Stimulated activated CD4-positive, alpha-beta T cell treated with anti-CD3 and anti-CD28 coated beads, Interleukin-12 subunit alpha, Interleukin-12 subunit beta, amount 100 ng/mL, for 4 hours (primary cell): Measurements from ENCODE around the gene ELAVL3.
"Not testable (repeated sequence)": the region's sequence is repeated elsewhere in the genome, so short reads cannot be mapped to it uniquely, and the experiment has no call there.

Source experiments
- DNase-seq: peaks from one replicate; pipeline ENCODE4 v3.0.0-alpha.2; 2020

The ELAVL3 gene

DNA sequence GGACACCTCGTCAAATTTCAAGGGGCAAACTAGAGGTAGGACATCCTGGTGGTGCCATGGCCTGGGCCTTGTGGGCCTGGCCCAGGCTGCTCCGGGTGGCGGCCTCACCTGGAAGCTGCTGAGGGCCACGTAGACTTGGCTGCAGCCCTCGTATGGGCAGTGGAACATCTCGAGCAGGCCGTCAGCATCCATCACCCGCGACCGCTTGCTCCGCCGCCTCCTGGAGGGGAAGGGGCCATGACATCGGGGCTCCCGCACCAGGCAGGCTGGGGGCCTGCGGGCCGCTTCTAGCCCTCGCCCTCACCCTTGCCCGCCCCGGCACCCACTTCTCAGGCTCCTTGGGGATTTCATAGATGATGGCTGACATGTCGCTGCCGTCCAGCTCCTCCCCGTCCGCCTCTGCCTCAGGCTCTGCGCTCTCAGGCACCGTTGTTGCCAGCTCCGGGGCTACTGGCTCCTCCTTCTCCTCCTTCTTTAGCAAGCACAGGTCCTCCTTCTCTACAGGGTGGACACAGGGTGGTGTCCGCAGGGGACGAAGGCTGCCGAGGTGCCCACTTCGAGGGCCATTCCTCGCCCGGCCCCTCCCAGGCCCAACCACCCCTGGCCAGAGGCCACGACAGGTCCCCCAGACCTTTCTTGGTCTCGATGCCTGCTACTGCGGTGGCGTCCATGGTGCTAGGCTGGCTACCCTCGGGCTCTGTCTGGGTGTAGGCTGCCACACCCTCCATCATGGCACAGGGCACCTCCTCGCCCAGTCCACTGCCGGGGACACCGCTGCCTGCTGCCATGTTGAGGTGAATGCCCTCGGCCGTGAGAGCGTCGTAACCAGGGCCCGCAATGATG is 6.0 kb upstream of the ELAVL3 start:
- DNase-seq = no peak

DNA sequence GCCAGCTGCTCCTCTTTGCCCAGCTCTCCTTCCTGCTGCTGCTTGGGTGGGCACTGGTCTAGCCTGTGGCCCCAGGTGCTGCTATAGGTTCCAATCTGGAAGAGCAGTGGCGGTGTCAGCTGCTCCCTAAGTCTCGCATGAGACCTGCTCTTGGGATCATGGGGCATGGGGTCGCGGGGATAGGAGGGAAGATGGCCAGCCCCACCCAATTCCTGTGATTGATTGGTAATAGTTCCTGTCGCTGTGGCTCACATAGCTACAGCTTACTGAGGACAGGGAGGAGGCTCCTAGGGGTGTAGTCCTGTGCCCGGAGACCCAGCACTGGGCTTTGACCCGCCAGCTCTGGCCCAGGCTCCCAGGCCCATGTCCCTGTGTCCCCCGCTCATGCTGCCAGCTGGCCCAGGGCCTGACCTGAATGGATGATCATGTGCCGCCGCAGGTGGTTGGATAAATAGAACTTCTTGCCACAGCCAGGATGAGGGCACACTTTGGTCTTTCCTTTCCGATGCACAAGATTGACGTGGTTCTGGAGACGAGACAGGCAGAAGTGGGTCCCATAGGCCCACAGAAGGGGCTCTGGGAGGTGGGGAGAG is 4.5 kb upstream of the ELAVL3 start:
- DNase-seq = no peak

DNA sequence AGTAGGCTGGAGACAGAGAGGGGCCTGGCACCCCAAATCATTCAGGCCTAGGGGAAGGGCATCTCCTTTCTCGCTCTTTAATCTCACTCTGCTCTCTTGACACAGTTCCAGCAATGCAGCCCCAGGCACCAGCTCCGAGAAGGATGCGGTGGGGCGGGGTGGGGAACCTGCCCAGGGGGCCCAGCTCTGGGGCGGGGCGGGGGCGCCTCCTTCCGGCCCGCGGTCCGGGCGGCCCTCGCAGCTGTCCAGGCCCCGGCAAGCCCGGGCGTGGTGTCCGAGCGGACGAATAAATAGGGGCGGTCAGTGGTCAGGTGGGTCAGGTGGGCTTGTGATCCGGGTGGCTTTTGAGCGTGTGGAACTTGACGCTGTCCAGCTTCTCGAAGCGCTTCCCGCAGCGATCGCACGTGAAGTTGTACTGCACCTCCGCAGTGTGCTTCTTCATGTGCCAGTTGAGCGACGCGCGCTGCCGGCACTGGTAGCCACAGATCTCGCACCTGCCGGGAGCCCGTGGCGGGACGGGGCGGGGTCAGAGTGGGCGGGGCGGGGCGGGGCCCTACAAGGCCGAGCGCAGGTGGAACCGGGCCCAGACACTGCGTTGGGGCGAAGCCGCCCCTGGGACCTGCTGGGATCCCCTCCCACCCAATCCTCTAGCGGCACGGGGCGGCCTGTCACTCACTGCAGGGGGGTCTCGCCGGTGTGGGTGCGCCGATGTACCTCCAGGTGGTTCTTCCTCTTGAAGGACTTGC is 2.7 kb upstream of the ELAVL3 start:
- DNase-seq = no peak

DNA sequence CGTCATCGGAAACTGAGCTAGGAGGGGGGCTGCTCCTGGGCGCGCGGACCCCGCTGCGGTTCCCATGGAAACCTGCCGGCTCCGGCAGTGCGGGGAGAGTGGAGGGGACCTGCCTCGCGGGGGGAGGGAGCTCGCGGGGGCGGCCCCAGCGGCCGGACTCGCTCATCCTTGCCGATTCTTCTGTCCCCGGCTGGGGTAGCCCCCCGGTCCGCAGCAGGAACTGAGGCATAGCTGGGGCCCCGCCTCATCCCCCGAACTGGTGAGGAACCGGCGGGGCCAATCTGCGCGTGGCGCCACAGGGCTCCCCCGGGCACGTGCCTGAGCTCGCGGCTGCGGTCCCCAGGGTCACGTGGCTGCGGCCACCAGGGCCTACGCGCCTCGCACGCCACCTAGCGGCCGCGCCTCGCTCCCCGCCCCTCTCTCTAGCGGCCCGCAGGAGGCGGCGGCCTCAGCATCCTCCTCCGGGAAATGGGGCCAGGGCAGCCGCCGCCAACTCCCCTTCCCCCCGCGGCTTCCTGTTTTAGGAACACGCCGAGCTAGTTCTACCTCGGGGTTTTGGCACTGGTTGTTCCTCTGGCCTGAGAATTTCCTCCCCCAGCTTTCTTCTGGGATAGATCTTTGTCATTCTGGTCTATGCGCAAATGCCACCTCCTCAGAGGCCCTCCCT is 1.7 kb upstream of the ELAVL3 start:
- DNase-seq = peak; percentile 85

DNA sequence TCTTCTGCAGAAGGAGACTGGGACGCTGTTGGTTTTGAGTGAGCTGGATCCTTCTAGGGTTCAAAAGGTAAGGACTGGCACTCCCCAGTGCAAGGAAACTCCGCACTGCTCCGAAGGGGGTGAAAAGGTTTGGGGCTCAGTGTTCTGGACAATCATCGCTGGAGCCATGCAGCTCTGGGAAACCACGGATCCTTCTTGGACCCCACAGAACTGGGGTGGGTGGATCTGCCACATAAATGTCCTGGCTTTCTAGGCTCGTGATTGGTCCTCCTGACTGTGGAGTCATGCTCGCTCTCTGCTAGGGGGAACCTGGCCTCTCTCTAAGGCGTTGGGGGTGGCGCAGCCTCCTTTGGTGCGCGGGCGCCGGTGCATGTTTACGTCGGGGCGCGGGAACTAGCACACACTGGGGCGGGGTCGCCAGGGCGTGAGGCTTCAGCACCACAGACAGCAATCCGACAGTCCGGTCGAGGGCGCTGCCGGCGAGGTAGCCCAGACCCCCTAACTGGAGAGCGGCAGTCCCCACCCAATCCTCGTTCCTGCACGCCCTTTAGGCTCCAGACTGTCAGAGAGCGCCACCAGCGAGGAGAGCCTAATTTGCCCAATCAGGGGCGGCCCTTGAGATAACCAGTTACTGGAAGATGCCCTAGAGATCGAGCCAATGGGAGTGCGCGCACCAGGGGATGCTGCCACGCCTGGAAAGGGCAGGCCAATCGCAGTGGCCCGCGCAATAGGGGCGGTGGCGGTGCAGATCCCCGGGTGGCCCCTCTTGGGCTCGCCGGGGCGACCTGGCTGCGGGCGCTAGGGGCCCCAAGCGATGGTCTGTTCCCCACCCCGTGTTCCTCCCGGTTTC is 913 bp upstream of the ELAVL3 start:
- DNase-seq = peak; percentile 75

DNA sequence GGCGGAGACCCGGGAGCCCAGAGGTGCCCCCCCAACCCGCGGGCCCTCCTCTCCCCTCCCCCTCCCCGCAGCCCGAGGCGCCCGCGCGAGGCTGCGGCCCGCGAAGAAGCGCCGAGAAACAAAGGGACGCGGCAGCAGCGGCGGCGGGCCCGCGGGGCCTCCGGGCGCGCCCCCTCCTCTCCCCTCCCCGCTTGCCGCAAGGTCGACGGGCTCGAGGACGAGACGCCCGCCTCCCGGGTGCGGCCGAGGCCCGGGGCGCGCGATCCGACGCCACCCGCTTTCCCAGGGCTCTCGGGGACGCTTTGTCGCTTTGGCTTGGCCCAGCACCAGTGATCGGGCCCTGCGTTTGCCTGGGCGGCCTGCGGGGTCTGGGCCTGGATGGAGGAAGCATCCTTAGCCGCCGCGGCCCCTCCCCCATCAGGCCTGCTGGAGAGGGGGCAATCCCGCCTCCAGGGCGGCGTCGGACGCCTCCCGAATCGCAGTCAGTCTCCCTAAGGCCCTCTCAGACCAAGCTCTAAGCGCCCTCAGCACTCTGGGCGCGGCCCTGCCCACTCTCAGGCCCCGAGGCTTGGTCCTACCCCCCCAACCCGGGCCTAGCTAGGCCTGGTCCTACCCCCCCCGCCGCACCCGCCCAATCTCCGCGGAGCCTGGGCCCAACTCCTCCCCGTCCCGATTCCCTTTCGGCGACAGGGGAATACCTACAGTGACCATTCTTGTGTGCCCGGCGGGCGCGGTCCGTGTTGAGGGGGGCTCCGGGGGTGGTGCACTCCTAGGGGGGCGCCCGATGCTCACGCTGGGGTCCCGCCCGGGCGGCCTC is 740 bp downstream of the ELAVL3 start:
- DNase-seq = no peak

DNA sequence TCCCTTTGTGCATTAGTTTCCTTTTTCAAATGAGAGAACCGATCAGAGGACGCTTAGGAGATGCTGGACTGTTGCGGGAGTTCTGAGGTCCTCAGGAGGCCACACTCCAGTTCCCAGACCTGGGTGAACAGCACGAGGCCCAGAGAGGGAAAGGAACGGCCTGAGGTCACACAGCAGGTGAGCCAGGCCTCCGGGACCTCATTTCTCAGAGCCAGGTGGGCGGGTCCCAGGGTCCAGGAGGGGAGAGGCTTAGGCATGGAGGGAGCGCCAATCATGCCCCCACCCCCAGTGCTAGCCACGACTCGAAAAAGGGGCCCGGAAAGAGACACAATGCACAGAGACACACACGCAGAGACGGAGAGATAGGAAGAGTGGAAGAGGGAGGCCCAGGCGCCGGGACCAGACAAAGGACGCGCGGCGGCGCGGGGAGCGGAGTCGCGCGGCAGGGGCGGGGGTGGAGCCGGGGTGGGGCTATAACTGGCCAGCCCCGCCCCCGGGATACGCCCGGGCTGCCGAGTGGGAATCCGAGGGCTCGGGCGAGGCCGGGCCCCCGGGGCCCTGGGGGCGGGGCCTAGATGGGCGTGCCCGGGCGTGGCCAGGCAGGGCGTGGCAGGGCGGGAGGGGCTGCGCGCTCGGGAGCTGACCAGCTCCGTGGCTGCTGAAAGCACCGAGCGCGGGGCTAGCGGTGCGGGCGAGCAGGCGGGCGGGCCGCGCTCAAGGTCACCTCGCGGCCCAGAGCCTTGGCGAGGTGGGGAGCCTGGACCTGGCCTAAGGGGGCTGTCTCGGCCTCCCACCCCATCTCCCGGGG is 1.6 kb downstream of the ELAVL3 start:
- no peak for DNase-seq

DNA sequence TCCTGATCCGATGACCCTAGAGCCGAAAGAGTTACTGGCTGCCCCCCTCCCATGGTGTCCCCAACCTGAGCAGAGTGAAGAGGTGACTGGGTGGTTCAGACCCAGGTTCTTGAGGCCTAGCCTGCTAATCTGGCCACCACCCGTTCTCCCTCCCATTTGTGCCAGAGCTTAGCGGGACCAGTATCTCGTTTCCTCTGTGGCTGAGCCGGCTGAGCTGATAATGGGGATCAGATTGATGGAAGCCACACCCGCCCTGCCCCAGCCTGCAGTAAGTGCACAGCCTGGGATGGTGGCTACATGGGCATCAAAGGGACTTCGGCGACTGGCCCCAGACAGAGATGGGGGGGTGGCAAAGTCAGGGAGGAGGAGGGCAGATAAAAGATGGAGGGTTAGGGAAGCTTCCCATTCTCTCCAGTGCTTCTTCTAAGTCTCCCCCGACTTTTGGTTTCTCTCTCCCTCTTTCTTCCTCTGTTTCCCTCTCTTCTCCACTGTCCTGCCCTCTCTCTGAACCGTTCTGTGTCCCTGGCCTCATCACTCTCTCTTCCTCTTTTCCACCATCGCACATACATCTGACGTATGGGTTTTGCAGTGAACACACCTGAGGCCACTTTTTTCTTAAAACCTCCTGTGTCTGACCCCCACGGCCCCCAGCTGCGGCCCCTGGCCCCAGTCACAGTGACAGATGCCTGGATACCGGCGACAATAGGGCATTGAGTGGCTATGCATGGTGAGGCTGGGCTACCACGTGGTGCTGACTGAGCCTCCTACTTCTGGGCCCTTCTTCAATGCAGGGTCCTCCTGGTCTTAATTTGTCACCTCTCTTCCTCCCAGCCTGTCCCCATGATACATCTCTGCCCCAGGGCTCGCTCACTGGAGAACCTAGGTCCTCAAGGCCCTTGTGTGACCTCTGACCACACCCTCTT is 2.4 kb downstream of the ELAVL3 start:
- no peak for DNase-seq

DNA sequence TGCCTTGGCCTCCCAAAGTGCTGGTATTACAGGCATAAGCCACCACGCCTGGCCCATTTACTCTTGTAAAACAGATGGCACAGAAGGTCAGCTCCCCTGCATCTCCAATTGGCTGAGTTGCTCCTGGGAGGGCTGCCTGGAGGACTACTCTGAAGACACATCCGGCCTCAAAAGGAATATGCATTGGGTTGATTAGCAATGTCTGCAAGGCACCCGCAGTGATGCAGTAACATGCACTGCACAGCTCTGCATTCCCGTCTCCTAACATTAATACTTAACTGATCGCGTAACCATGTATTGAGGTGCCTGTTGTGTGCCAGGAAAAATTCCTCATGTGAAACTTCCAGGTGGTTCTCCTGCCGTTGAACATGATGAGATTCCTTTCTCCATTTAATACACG is 5.0 kb downstream of the ELAVL3 start:
- DNase-seq = no peak

DNA sequence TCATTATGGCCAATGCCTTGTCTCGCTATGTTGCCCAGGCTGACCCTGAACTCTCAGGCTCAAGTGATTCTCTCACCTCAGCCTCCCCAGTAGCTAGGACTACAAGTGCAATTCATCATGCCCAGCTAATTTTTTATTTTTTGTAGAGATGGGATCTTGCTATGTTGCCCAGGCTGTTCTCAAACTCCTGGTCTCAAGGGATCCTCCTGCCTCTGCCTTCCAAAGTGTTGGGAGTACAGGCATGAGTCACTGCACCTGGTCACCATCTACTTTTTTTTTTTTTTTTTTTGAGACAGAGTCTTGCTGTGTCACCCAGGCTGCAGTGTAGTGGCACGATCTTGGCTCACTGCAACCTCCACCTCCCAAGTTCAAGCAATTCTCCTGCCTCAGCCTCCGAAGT is 5.5 kb downstream of the ELAVL3 start:
- not testable (repeated sequence) for DNase-seq

DNA sequence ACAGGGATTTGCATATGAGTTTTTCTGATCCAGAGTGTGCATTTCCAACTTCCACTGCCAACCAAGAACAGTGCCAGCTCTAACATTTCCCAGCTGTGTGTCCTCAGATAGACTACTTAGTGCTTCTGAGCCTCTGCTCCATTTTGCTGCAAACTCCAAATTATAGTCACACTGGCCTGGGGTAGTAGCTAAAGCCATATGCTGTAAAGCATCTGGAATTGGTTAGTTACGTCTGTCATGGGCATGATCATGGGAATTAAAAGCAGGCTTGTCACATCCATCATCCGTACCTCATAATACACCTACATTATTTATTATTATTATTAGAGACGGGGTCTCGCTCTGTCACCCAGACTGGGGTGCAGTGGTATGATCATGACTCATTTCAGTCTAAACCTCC is 7.1 kb downstream of the ELAVL3 start:
- no peak for DNase-seq

DNA sequence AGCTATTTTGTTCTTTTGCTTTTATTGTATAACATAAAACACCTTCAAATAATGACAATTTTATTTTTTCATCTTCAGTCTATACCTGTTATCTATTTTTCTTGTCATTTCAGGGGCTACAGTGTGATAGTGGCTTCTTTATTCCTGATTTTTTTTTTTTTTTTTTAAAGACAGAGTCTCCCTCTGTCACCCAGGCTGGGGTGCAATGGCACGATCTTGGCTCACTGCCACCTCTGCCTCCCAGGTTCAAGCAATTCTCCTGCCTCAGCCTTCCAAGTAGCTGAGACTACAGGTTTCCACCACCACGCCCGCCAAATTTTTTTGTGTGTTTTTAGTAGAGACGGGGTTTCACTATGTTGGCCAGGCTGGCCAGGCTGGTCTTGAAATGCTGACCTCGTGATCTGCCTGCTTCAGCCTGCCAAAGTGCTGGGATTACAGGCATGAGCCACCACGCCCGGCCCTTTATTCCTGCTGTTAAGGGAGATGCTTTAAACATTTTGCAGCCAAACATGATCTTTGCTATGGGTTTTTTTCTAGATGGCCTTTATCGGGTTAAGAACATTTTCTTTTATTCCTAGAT is 12.5 kb downstream of the ELAVL3 start:
- DNase-seq = not testable (repeated sequence)

DNA sequence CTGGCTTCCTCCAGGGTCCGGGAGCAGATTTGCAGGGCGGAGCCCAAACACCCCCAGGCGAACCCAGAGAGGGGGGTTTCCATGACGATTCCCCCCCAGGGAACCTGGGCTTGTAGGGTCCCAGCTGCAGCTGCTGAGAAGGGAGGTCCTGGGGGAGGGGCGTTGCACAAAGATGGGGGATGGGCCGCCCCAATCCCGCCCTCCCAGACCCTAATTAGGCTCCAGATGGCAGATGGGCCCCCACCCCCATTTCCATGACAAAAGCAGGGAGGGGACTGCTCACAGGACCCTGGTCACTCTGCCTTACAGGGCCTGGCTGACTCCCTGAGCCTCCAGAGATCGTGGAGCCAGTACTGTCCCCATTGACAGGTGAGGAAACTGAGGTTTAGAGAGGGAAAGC is 15.2 kb downstream of the ELAVL3 start:
- DNase-seq = no peak

DNA sequence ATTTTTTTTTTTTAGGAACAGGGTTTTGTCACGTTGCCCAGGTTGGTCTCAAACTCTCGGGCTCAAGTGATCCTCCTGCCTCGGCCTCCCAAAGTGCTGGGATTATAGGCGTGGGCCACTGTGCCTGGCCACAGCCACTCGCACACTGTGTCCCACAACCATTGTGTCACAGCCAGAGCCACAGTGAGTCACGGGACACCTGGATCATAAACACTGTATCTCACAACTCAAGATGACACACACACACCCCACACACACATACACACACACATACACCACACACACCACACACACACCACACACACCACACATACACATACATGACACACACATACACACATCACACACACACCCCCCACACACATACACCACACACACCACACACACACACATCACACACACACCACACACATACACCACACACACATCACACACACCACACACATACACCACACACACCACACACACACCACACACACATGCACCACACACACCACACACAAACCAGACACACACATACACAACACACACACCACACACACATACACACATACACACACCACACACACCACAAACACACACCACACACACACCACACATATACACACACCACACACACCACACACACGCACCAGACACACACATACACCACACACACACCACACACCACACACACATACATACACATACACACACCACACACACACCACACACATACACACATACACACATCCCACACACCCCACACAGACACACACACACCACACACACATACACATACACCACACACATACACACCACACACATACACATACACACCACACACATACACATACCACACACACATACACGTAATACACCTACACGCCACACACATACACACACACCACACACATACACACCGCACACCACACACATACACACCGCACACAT is 16.2 kb downstream of the ELAVL3 start:
- DNase-seq = no peak

DNA sequence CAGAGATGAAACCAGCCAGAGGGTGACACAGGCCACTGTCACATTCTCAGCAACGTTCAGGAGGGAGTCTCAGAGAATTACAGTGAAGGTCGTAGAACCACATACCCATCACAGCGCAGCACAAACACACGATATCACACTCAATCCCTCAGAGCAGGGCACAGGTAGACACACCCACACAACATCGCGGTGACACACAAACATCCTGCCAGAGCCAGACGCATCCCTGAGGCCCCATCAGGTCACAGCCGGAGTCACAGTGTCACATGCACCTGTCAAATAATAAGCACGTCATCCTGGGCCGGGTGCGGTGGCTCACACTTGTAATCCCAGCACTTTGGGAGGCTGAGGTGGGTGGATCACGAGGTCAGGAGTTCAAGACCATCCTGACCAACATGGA is 17.5 kb downstream of the ELAVL3 start:
- DNase-seq = no peak

DNA sequence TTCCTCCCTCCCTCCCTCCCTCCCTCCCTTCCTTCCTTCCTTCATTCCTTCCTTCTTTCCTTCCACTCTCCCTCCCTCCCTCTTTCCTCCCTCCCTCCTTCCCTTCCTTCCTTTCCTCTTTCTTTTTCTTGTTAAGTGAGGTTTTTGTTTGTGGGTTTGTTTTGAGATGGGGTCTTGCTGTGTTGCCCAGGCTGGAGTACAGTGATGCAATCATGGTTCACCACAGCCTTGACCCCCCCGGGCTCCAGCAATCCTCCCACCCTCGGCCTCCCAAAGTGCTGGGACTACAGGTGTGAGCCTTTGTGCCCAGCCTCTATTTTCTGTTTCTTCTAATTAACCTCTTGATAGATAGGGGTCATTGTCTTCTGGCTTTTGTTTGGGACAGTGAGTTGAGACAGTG is 19.4 kb downstream of the ELAVL3 start:
- no peak for DNase-seq

DNA sequence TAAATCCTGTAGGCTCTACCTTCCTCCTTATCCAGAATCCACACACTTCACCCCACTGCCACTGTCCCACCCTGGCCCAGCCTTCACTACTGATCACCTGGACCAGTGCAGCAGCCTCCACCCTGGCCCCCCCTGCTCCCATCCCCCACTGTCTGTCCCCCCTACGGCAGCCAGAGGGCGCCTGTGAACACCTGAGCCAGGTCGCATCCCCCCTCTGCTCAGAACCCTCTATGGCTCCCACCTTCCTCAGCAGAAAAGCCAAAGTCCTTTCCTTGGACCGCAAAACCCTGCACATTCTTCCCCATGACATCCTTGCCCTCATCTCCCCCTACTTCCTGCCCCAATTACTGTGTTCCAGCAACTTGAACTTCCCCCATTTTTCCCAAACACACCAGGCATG is 20.6 kb downstream of the ELAVL3 start:
- no peak for DNase-seq

DNA sequence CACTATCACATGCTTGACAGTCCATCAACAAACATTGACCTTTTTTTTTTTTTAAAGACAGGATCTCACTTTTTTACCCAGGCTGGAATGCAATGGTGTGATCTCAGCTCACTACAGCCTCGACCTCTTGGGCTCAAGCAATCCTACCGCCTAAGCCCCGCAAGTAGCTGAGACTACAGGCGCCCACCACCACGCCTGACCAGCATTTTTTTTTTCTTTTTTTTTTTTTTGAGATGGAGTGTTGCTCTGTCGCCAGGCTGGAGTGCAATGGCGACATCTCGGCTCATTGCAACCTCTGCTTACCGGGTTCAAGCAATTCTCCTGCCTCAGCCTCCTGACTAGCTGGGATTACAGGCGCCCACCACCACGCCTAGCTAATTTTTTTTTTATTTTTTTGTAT is 21.9 kb downstream of the ELAVL3 start:
- DNase-seq = not testable (repeated sequence)
